Measurements from ENCODE around the gene PHKG1. TPM values are rescaled to one million over a fixed set of nuclear protein-coding genes. Genes with fewer than 3 reads are reported as not detected.
"Not testable (repeated sequence)": the region's sequence is repeated elsewhere in the genome, so short reads cannot be mapped to it uniquely, and the experiment has no call there.

PHKG1 gene
- total RNA-seq, 1 donor from 2014 or later, result 0.99 TPM

- H3K4me3 Mint-ChIP-seq (ENCODE audit: unreplicated experiment), result peak within 1 kb of the TSS; percentile 96
- peaks cover 10% of the 10 kb centered on the region for H3K36me3 Mint-ChIP-seq (ENCODE audit: unreplicated experiment)
- H3K9me3 Mint-ChIP-seq (ENCODE audit: unreplicated experiment), result no peaks in the 10 kb centered on the region
- DNase-seq (ENCODE audit: extremely low spot score, unreplicated experiment), result peak; percentile 97
- H3K27ac Mint-ChIP-seq (ENCODE audit: unreplicated experiment), result peak within 1 kb of the TSS; percentile 98
- peaks cover 5% of the 10 kb centered on the region for H3K27me3 Mint-ChIP-seq (ENCODE audit: unreplicated experiment)
- TF ChIP-seq CTCF (IDR thresholded peaks at IDR 0.05), result no peak
- H3K4me1 Mint-ChIP-seq (ENCODE audit: unreplicated experiment), result peaks cover 23% of the 10 kb centered on the region
Measured at GRCh38 chr7:56106108-56107073, 13.6 kb upstream of the PHKG1 start, which contains the start of gene CHCHD2. CHCHD2 (minus strand) TSS chr7:56106476; CDS start chr7:56106413, 63 bp downstream.

GRCh38 chr7:56105508-56105907, 12.8 kb upstream of the PHKG1 start:
- peak overlapping the region; percentile 98 for H3K27ac Mint-ChIP-seq (ENCODE audit: unreplicated experiment)
- DNase-seq (ENCODE audit: extremely low spot score, unreplicated experiment), result no peak

GRCh38 chr7:56104138-56104537, 11.4 kb upstream of the PHKG1 start:
- H3K4me1 Mint-ChIP-seq (ENCODE audit: unreplicated experiment), result peaks cover 23% of the 10 kb centered on the region
- DNase-seq (ENCODE audit: extremely low spot score, unreplicated experiment); H3K27ac Mint-ChIP-seq (ENCODE audit: unreplicated experiment); H3K9me3 Mint-ChIP-seq (ENCODE audit: unreplicated experiment); H3K4me3 Mint-ChIP-seq (ENCODE audit: unreplicated experiment); H3K27me3 Mint-ChIP-seq (ENCODE audit: unreplicated experiment): not testable (repeated sequence)
- H3K36me3 Mint-ChIP-seq (ENCODE audit: unreplicated experiment), result peaks cover 27% of the 10 kb centered on the region

More at GRCh38 chr7:56105508-56105907, 12.8 kb upstream of the PHKG1 start:
- H3K9me3 Mint-ChIP-seq (ENCODE audit: unreplicated experiment), result no peaks in the 10 kb centered on the region
- H3K27me3 Mint-ChIP-seq (ENCODE audit: unreplicated experiment), result peaks cover 3% of the 10 kb centered on the region
- peaks cover 23% of the 10 kb centered on the region for H3K4me1 Mint-ChIP-seq (ENCODE audit: unreplicated experiment)
- no peak for TF ChIP-seq CTCF (IDR thresholded peaks at IDR 0.05)
- H3K4me3 Mint-ChIP-seq (ENCODE audit: unreplicated experiment), result peak overlapping the region; percentile 96
- peaks cover 19% of the 10 kb centered on the region for H3K36me3 Mint-ChIP-seq (ENCODE audit: unreplicated experiment)

GRCh38 chr7:56099653-56100052, 6.9 kb upstream of the PHKG1 start:
- H3K4me1 Mint-ChIP-seq (ENCODE audit: unreplicated experiment), result peaks cover 2% of the 10 kb centered on the region
- no peak overlapping the region for H3K4me3 Mint-ChIP-seq (ENCODE audit: unreplicated experiment)
- no peaks in the 10 kb centered on the region for H3K27me3 Mint-ChIP-seq (ENCODE audit: unreplicated experiment)
- no peak for TF ChIP-seq CTCF (IDR thresholded peaks at IDR 0.05)
- DNase-seq (ENCODE audit: extremely low spot score, unreplicated experiment), result no peak
- no peak overlapping the region for H3K27ac Mint-ChIP-seq (ENCODE audit: unreplicated experiment)
- peaks cover 27% of the 10 kb centered on the region for H3K36me3 Mint-ChIP-seq (ENCODE audit: unreplicated experiment)
- H3K9me3 Mint-ChIP-seq (ENCODE audit: unreplicated experiment), result no peaks in the 10 kb centered on the region

GRCh38 chr7:56098187-56099008, 5.6 kb upstream of the PHKG1 start:
- H3K4me3 Mint-ChIP-seq (ENCODE audit: unreplicated experiment); H3K9me3 Mint-ChIP-seq (ENCODE audit: unreplicated experiment); H3K27me3 Mint-ChIP-seq (ENCODE audit: unreplicated experiment); H3K4me1 Mint-ChIP-seq (ENCODE audit: unreplicated experiment); DNase-seq (ENCODE audit: extremely low spot score, unreplicated experiment); H3K27ac Mint-ChIP-seq (ENCODE audit: unreplicated experiment): not testable (repeated sequence)
- H3K36me3 Mint-ChIP-seq (ENCODE audit: unreplicated experiment), result peaks cover 22% of the 10 kb centered on the region
